HG03139 (cell line): ENCODE data around the gene PECR.
"Not testable (repeated sequence)": the region's sequence is repeated elsewhere in the genome, so short reads cannot be mapped to it uniquely, and the experiment has no call there.

Experiments used
- ATAC-seq: cut with Tn5 transposase; IDR thresholded peaks from one replicate; pipeline ENCODE4 v1.9.1; 2021; ENCODE audit not compliant: unreplicated experiment

The PECR gene

GRCh38 chr2:216031960-216032689, 49.5 kb downstream of the PECR start:
- peak; percentile 76 for ATAC-seq

GRCh38 chr2:216030216-216030615, 51.4 kb downstream of the PECR start:
- no peak for ATAC-seq

- no peak for ATAC-seq
Measured at GRCh38 chr2:216029416-216030129, 52.0 kb downstream of the PECR start.

- no peak for ATAC-seq
Measured at GRCh38 chr2:216024779-216025336, 56.8 kb downstream of the PECR start.

- peak; percentile 78 for ATAC-seq
Measured at GRCh38 chr2:216023055-216023648, 58.5 kb downstream of the PECR start.

- ATAC-seq, result no peak
Measured at GRCh38 chr2:216021768-216022565, 59.6 kb downstream of the PECR start.

GRCh38 chr2:216018709-216019108, 62.9 kb downstream of the PECR start:
- no peak for ATAC-seq

- ATAC-seq, result no peak
Measured at GRCh38 chr2:216017365-216017764, 64.2 kb downstream of the PECR start.

- ATAC-seq, result no peak
Measured at GRCh38 chr2:216016581-216016980, 65.0 kb downstream of the PECR start.

- ATAC-seq, result peak; percentile 85
Measured at GRCh38 chr2:216015722-216016464, 65.7 kb downstream of the PECR start.

GRCh38 chr2:216014986-216015385, 66.6 kb downstream of the PECR start:
- ATAC-seq, result no peak

- ATAC-seq, result no peak
Measured at GRCh38 chr2:216014006-216014405, 67.6 kb downstream of the PECR start.

- ATAC-seq, result peak; percentile 38
Measured at GRCh38 chr2:216013080-216013909, 68.3 kb downstream of the PECR start, which contains the start of gene MREG. Gene MREG, minus strand, starts transcription at chr2:216013551. Its CDS starts 224 bp downstream, at chr2:216013327.

GRCh38 chr2:216012830-216013079, 68.9 kb downstream of the PECR start:
- ATAC-seq, result no peak

GRCh38 chr2:216012133-216012829, 69.3 kb downstream of the PECR start:
- ATAC-seq, result no peak

- ATAC-seq, result not testable (repeated sequence)
Measured at GRCh38 chr2:216009215-216009614, 72.4 kb downstream of the PECR start.

GRCh38 chr2:216008387-216008786, 73.2 kb downstream of the PECR start:
- no peak for ATAC-seq

GRCh38 chr2:216006164-216006663, 75.4 kb downstream of the PECR start:
- ATAC-seq, result peak; percentile 36
